Inferior parietal cortex (tissue), 1 donor: ENCODE results near the gene DOCK10.

Source experiments
- DNase-seq: peaks from one replicate; pipeline ENCODE4 v3.0.0-alpha.2; 2016; ENCODE audit errors: extremely low spot score

The DOCK10 gene

GRCh38 chr2:224881846-224882245 lies 160.4 kb downstream of the DOCK10 start:
- DNase-seq, result no peak

- no peak for DNase-seq
Measured at GRCh38 chr2:224876522-224876921, 165.7 kb downstream of the DOCK10 start.

GRCh38 chr2:224875841-224876240 lies 166.4 kb downstream of the DOCK10 start:
- no peak for DNase-seq

- no peak for DNase-seq
Measured at GRCh38 chr2:224875153-224875552, 167.1 kb downstream of the DOCK10 start.

- DNase-seq, result no peak
Measured at GRCh38 chr2:224871813-224872212, 170.5 kb downstream of the DOCK10 start.

GRCh38 chr2:224870341-224870740 lies 171.9 kb downstream of the DOCK10 start:
- no peak for DNase-seq

GRCh38 chr2:224869601-224870233 lies 172.6 kb downstream of the DOCK10 start:
- DNase-seq, result no peak

GRCh38 chr2:224865016-224865415 lies 177.3 kb downstream of the DOCK10 start:
- DNase-seq, result no peak

- no peak for DNase-seq
Measured at GRCh38 chr2:224861266-224861665, 181.0 kb downstream of the DOCK10 start.

GRCh38 chr2:224860786-224861185 lies 181.5 kb downstream of the DOCK10 start:
- no peak for DNase-seq

- DNase-seq, result no peak
Measured at GRCh38 chr2:224851811-224852210, 190.5 kb downstream of the DOCK10 start.

GRCh38 chr2:224850081-224850480 lies 192.2 kb downstream of the DOCK10 start:
- DNase-seq, result no peak

- no peak for DNase-seq
Measured at GRCh38 chr2:224849264-224849663, 193.0 kb downstream of the DOCK10 start.

GRCh38 chr2:224847961-224848850 lies 194.1 kb downstream of the DOCK10 start:
- DNase-seq, result no peak

- no peak for DNase-seq
Measured at GRCh38 chr2:224847381-224847780, 194.9 kb downstream of the DOCK10 start.

GRCh38 chr2:224846686-224847085 lies 195.6 kb downstream of the DOCK10 start:
- no peak for DNase-seq

- no peak for DNase-seq
Measured at GRCh38 chr2:224846161-224846560, 196.1 kb downstream of the DOCK10 start.

- no peak for DNase-seq
Measured at GRCh38 chr2:224843141-224843540, 199.1 kb downstream of the DOCK10 start.

- no peak for DNase-seq
Measured at GRCh38 chr2:224841910-224842309, 200.4 kb downstream of the DOCK10 start.

GRCh38 chr2:224838335-224838734 lies 203.9 kb downstream of the DOCK10 start:
- DNase-seq, result no peak

GRCh38 chr2:224837558-224837957 lies 204.7 kb downstream of the DOCK10 start:
- DNase-seq, result no peak

- DNase-seq, result no peak
Measured at GRCh38 chr2:224837066-224837465, 205.2 kb downstream of the DOCK10 start.

- no peak for DNase-seq
Measured at GRCh38 chr2:224836263-224836662, 206.0 kb downstream of the DOCK10 start.
